Cardiac muscle cell (in vitro differentiated cells and primary cell): ENCODE data around the gene RIMS3. TPM values are rescaled to one million over a fixed set of nuclear protein-coding genes. Genes with fewer than 3 reads are reported as not detected.

Source experiments
- DNase-seq, 2 donors: peaks; one replicate each; pipeline versions ENCODE4 v3.0.0 to v3.0.0-alpha.2; 2010 to 2017; ENCODE audit warnings: low read depth in 1 of 2, low spot score in 1 of 2
- H3K27ac ChIP-seq: fragments of 200-600 bp; sonication (generic); 2 replicates; pipeline ENCODE4 v1.5.1; 2016
- H3K27me3 ChIP-seq: fragments of 200-600 bp; sonication (generic); 2 replicates; pipeline ENCODE4 v1.6.0; 2016; ENCODE audit warnings: control low read depth
- H3K36me3 ChIP-seq: fragments of 200-600 bp; sonication (generic); 2 replicates; pipeline ENCODE4 v1.5.1; 2016; ENCODE audit warnings: control low read depth
- H3K4me1 ChIP-seq: fragments of 200-600 bp; sonication (generic); 2 replicates; pipeline ENCODE4 v1.8.1; 2017; ENCODE audit warnings: low read depth, mild to moderate bottlenecking, mixed run types
- H3K4me3 ChIP-seq: fragments of 200-600 bp; sonication (generic); 2 replicates; pipeline ENCODE4 v1.5.1; 2016; ENCODE audit warnings: mild to moderate bottlenecking
- H3K9me3 ChIP-seq: fragments of 200-600 bp; sonication (generic); 2 replicates; pipeline ENCODE4 v1.5.1; 2017; ENCODE audit warnings: low read depth, mild to moderate bottlenecking, control low read depth
- polyA plus RNA-seq: library from polyadenylated mRNA; unstranded; fragments of >200 nt; fragmentation: Nextera tagmentation; extraction: Ambion mirVana; gene quantifications from 2 replicates; pipeline ENCODE4 v1.2.1, GENCODE V29; 2016
- total RNA-seq: library from RNA; depleted of rRNA; stranded (reverse); fragments of >200 nt; gene quantifications from 2 replicates; pipeline ENCODE4 v1.2.3, GENCODE V29; 2016
- TF ChIP-seq, protein P1 (sequence below): IDR thresholded peaks from 2 replicates; pipeline ENCODE4 v1.5.1; 2012; ENCODE audit warnings: low read depth, mild to moderate bottlenecking, low read length

RIMS3 gene
- total and polyA plus RNA-seq, 2 experiments from 2014 or later, result 29.7 to 39.3 TPM

DNA sequence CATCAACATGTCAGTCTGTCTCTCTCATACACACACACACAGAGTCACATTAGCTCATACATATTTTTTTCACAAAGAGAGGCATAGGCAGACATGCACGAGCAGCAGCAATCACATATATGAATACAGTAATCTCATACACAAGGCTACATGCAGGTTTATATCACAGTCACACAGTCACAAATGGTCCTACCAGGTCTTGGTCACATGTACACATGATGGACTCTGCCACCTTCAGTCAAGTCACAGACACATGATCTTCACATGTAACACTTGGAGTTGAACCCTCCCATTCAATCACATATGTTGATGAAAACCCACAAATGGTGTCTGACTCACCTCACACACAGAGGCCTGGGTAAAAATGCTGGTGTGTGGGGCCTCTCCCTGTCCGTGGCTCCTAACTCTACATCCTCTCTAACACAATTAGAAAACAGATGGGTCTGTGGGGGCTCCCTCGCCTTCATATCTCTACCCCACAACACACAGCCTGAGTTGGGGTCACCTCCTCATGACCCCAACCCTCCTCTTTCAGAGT lies 27.9 kb downstream of the RIMS3 start:
- no peaks in the 10 kb centered on the region for H3K9me3 ChIP-seq
- TF ChIP-seq, protein P1, sequence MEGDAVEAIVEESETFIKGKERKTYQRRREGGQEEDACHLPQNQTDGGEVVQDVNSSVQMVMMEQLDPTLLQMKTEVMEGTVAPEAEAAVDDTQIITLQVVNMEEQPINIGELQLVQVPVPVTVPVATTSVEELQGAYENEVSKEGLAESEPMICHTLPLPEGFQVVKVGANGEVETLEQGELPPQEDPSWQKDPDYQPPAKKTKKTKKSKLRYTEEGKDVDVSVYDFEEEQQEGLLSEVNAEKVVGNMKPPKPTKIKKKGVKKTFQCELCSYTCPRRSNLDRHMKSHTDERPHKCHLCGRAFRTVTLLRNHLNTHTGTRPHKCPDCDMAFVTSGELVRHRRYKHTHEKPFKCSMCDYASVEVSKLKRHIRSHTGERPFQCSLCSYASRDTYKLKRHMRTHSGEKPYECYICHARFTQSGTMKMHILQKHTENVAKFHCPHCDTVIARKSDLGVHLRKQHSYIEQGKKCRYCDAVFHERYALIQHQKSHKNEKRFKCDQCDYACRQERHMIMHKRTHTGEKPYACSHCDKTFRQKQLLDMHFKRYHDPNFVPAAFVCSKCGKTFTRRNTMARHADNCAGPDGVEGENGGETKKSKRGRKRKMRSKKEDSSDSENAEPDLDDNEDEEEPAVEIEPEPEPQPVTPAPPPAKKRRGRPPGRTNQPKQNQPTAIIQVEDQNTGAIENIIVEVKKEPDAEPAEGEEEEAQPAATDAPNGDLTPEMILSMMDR, result no peak
- peaks cover 12% of the 10 kb centered on the region for H3K4me1 ChIP-seq
- no peaks in the 10 kb centered on the region for H3K27me3 ChIP-seq
- no peak overlapping the region for H3K27ac ChIP-seq
- H3K36me3 ChIP-seq, result no peaks in the 10 kb centered on the region
- H3K4me3 ChIP-seq, result no peak overlapping the region
- DNase-seq, result no peak

DNA sequence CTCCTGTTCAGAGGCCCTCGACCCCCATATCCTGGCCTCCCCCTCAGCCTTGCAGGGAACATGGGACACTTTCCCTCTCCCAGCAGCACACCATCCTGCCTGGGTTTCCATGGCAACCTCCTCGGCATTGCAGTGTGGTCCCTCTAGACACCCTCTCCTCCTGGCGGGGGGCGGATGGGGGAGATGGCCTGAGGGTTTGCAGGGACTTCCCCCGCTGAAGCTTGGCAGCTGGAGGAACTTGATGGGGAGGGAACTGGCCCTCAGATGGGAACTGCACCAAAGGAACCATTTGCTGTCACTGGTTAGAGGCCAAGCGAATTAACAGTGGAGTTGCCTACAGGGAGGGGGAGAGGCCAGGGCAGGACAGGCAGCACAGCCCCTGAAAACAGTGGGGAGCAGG lies 28.7 kb downstream of the RIMS3 start:
- H3K4me3 ChIP-seq, result no peak overlapping the region
- no peaks in the 10 kb centered on the region for H3K36me3 ChIP-seq
- H3K9me3 ChIP-seq, result no peaks in the 10 kb centered on the region
- H3K4me1 ChIP-seq, result peaks cover 12% of the 10 kb centered on the region
- TF ChIP-seq, protein P1, result no peak
- no peak for DNase-seq
- no peak overlapping the region for H3K27ac ChIP-seq
- no peaks in the 10 kb centered on the region for H3K27me3 ChIP-seq

DNA sequence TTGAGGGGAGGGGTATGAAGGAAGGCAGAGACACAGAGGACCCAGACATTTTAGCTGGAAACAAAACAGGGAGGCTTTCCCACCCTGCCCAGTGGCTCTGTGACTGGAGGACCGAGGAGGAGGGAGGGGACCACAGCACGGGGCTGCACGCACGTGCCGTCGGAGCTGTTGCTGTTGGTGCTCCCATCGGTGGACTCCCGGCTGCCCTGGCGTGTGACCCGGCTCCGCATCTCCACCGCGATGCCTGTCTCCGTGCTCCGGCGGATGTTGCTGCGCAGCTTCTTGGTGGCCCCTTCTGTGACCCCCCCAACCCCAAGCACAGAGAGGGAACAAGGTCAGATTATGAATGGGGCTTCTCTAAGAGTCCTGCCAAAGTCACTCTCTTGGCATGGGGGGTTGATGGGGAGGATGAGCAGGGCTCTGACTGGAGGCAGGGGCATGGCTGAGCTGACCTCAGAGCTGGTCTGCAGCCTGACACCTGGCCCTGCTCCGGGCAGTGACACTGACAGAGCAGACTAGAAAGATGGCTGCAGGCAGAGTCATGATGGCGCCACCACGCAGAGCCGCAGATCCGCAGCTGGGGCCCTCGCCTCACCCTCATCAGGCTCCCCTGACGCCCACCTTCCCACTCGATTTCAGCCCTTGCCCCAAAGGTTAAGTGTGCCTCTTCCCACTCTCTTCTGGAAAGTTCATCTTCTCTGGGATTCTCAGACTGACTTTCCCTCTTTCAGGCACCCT lies 29.6 kb downstream of the RIMS3 start:
- TF ChIP-seq, protein P1, result no peak
- H3K27ac ChIP-seq, result no peak overlapping the region
- H3K36me3 ChIP-seq, result no peaks in the 10 kb centered on the region
- DNase-seq, result no peak
- no peaks in the 10 kb centered on the region for H3K9me3 ChIP-seq
- H3K27me3 ChIP-seq, result no peaks in the 10 kb centered on the region
- H3K4me1 ChIP-seq, result peaks cover 12% of the 10 kb centered on the region
- H3K4me3 ChIP-seq, result no peak overlapping the region

DNA sequence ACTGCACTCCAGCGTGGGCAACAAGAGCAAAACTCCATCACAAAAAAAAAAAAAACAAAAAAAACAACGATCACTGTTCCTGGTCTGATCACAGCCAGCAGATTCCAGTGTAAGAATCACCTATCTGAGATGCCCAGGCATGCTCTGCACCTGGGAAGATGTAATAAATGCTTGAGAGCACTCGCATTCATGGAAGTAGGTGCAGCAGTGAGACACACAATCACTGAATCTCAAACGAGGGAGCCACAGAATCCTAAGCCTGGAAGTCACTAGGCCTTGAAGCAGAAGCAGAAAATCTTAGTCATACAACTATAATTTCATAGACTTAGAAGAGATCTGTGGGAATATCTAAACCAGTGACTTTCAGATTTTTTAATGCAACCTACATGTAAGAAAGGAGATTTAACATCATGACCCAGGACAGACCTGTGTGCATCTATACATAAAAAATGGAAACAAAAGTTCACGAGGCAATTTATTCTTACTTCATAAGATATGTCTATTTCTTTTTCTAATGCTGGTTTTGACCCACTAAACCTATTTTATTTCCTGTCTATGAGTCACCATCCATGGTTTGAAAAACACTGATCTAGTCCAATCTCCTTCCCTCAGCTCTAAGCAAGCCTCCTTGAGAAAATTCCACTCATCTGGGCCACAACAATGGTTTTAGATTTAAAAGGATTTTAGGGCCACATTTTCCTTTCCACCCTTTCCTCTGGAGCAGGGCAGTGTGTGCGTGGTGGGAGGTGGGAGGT lies 30.4 kb downstream of the RIMS3 start:
- Histone ChIP-seq H3K4me3 (no peak overlapping the region), H3K27me3 (no peaks in the 10 kb centered on the region), H3K27ac (no peak overlapping the region), H3K4me1 (peaks cover 9% of the 10 kb centered on the region), H3K9me3 (no peaks in the 10 kb centered on the region), H3K36me3 (no peaks in the 10 kb centered on the region)
- TF ChIP-seq, protein P1, result no peak
- no peak for DNase-seq

DNA sequence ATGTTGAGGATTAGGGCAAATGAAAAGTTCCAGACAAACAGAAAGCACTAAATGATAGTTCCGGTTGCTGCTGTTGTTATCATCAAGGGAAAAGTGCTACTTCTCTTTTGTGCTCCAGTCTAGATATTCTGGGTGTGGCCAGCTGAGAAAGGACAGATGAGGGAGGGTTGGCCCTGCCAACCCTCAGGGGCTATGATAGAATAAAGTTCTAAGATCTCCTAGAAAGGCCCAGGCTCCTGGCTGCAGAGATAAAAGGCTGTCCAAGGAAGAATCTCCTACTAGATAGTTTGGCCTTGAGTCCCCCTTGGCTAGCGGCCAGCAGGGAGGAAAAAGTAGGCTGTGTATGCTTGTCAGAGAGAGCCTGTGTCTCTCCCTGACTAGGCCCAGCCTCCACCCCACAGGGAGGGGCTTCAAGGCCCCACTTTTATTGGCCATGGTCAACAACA lies 31.5 kb downstream of the RIMS3 start:
- Histone ChIP-seq H3K9me3 (no peaks in the 10 kb centered on the region), H3K4me1 (peaks cover 6% of the 10 kb centered on the region), H3K36me3 (no peaks in the 10 kb centered on the region), H3K27me3 (no peaks in the 10 kb centered on the region), H3K27ac (no peak overlapping the region), H3K4me3 (no peak overlapping the region)
- peak; percentile 13 to 21 for DNase-seq
- TF ChIP-seq, protein P1, result no peak
